Right renal pelvis (tissue), 4 donors: ENCODE results near the gene NRL. TPM values are rescaled to one million over a fixed set of nuclear protein-coding genes. Genes with fewer than 3 reads are reported as not detected.

ENCODE experiments used
- DNase-seq, 4 donors: peaks; one replicate each; pipeline ENCODE4 v3.0.0-alpha.2; 2013; ENCODE audit warnings: low read depth in 4 of 4, low spot score in 3 of 4, missing footprints in 1 of 4
- polyA plus RNA-seq, 4 donors: library from polyadenylated mRNA; unstranded; fragments of 120-200 nt; gene quantifications; one replicate each; pipeline ENCODE4 v1.2.1, GENCODE V29; 2013; ENCODE audit not compliant: insufficient read length in 4 of 4

The NRL gene
- polyA plus RNA-seq, 4 donors, result 2.5 to 3.7 (median 2.8) TPM

GRCh38 chr14:24100982-24101494, 13.7 kb downstream of the NRL start:
- DNase-seq, result no peak

- DNase-seq, result no peak
Measured at GRCh38 chr14:24100197-24100981, 14.4 kb downstream of the NRL start.

- DNase-seq, result no peak
Measured at GRCh38 chr14:24098927-24099813, 15.6 kb downstream of the NRL start.

- no peak for DNase-seq
Measured at GRCh38 chr14:24098229-24098926, 16.4 kb downstream of the NRL start.

GRCh38 chr14:24096545-24097181, 18.1 kb downstream of the NRL start:
- no peak for DNase-seq

GRCh38 chr14:24095271-24096068, 19.3 kb downstream of the NRL start:
- DNase-seq, result peak in 1 of 4 donors; percentile 53

GRCh38 chr14:24094841-24095270, 19.9 kb downstream of the NRL start:
- DNase-seq, result no peak

- DNase-seq, result peak in 3 of 4 donors; percentile 56 to 74 (median 58)
Measured at GRCh38 chr14:24093901-24094840, 20.6 kb downstream of the NRL start, which contains the start of gene PCK2. Gene PCK2, plus strand, starts transcription at chr14:24094311. Its CDS starts 95 bp downstream, at chr14:24094406.

GRCh38 chr14:24093207-24093900, 21.4 kb downstream of the NRL start:
- DNase-seq, result no peak

- DNase-seq, result no peak
Measured at GRCh38 chr14:24092505-24093206, 22.1 kb downstream of the NRL start.

- DNase-seq, result no peak
Measured at GRCh38 chr14:24092110-24092504, 22.6 kb downstream of the NRL start.

- no peak for DNase-seq
Measured at GRCh38 chr14:24089890-24090289, 24.9 kb downstream of the NRL start.

GRCh38 chr14:24088095-24088494, 26.7 kb downstream of the NRL start:
- no peak for DNase-seq

- DNase-seq, result no peak
Measured at GRCh38 chr14:24087004-24087403, 27.7 kb downstream of the NRL start.

- no peak for DNase-seq
Measured at GRCh38 chr14:24086193-24086955, 28.4 kb downstream of the NRL start.

GRCh38 chr14:24085215-24085614, 29.5 kb downstream of the NRL start:
- DNase-seq, result no peak
